Ureter (tissue), 1 donor: ENCODE measurements around the gene DMXL2. TPM values are rescaled to one million over a fixed set of nuclear protein-coding genes. Genes with fewer than 3 reads are reported as not detected.
A peak's percentile ranks its signal among the peaks of the same experiment; 100 is the strongest.
"Not testable (repeated sequence)": the region's sequence is repeated elsewhere in the genome, so short reads cannot be mapped to it uniquely, and the experiment has no call there.

ENCODE experiments used
- DNase-seq: peaks from one replicate; pipeline ENCODE4 v3.0.0-alpha.2; 2020; ENCODE audit warnings: low spot score
- total RNA-seq: library from RNA; stranded (reverse); gene quantifications from one replicate; pipeline ENCODE4 v1.2.4, GENCODE V29; 2023
- donor health status: DM: yes; HTN: yes; CAD: no.

DMXL2 gene
- total RNA-seq, 1 donor from 2014 or later = 43.5 TPM

- no peak for DNase-seq
Observed at GRCh38 chr15:51576286-51576850, 46.2 kb downstream of the DMXL2 start.

GRCh38 chr15:51575775-51576174 lies 46.8 kb downstream of the DMXL2 start:
- DNase-seq = no peak

- DNase-seq = not testable (repeated sequence)
Observed at GRCh38 chr15:51573352-51573751, 49.2 kb downstream of the DMXL2 start.

- peak; percentile 55 for DNase-seq
Observed at GRCh38 chr15:51568939-51569784, 53.4 kb downstream of the DMXL2 start.

- DNase-seq = no peak
Observed at GRCh38 chr15:51561271-51561670, 61.3 kb downstream of the DMXL2 start.

GRCh38 chr15:51558876-51559275 lies 63.7 kb downstream of the DMXL2 start:
- DNase-seq = no peak

GRCh38 chr15:51558411-51558810 lies 64.2 kb downstream of the DMXL2 start:
- no peak for DNase-seq

GRCh38 chr15:51550841-51551240 lies 71.7 kb downstream of the DMXL2 start:
- DNase-seq = no peak

GRCh38 chr15:51547656-51548055 lies 74.9 kb downstream of the DMXL2 start:
- no peak for DNase-seq

GRCh38 chr15:51536965-51537574 lies 85.5 kb downstream of the DMXL2 start:
- DNase-seq = no peak

GRCh38 chr15:51533672-51534398 lies 88.7 kb downstream of the DMXL2 start:
- no peak for DNase-seq

GRCh38 chr15:51526955-51527354 lies 95.6 kb downstream of the DMXL2 start:
- DNase-seq = no peak

GRCh38 chr15:51524376-51524775 lies 98.2 kb downstream of the DMXL2 start:
- DNase-seq = no peak

GRCh38 chr15:51516291-51516690 lies 106.3 kb downstream of the DMXL2 start:
- DNase-seq = no peak

- no peak for DNase-seq
Observed at GRCh38 chr15:51505251-51505650, 117.3 kb downstream of the DMXL2 start.

GRCh38 chr15:51503003-51503402 lies 119.6 kb downstream of the DMXL2 start:
- DNase-seq = no peak

- no peak for DNase-seq
Observed at GRCh38 chr15:51499379-51499976, 123.1 kb downstream of the DMXL2 start.

- DNase-seq = no peak
Observed at GRCh38 chr15:51497806-51498205, 124.8 kb downstream of the DMXL2 start.

GRCh38 chr15:51496246-51496645 lies 126.3 kb downstream of the DMXL2 start:
- no peak for DNase-seq

- DNase-seq = no peak
Observed at GRCh38 chr15:51494411-51495314, 127.9 kb downstream of the DMXL2 start.

- no peak for DNase-seq
Observed at GRCh38 chr15:51493892-51494291, 128.7 kb downstream of the DMXL2 start.
